GM23248 (cell line): ENCODE measurements around the gene KRT12.

ENCODE experiments used
- EZH2 ChIP-seq: fragments of 200-600 bp; sonication (generic); IDR thresholded peaks from 2 replicates; pipeline ENCODE4 v1.6.1; 2018; ENCODE audit warnings: antibody characterized with exemption, mild to moderate bottlenecking; ENCODE audit not compliant: insufficient read depth, poor library complexity, severe bottlenecking
- EZH2phosphoT487 ChIP-seq: fragments of 200-600 bp; sonication (generic); IDR thresholded peaks from 2 replicates; pipeline ENCODE4 v1.6.1; 2018; ENCODE audit warnings: antibody characterized with exemption, moderate library complexity, mild to moderate bottlenecking, low read depth; ENCODE audit not compliant: insufficient read depth

DNA sequence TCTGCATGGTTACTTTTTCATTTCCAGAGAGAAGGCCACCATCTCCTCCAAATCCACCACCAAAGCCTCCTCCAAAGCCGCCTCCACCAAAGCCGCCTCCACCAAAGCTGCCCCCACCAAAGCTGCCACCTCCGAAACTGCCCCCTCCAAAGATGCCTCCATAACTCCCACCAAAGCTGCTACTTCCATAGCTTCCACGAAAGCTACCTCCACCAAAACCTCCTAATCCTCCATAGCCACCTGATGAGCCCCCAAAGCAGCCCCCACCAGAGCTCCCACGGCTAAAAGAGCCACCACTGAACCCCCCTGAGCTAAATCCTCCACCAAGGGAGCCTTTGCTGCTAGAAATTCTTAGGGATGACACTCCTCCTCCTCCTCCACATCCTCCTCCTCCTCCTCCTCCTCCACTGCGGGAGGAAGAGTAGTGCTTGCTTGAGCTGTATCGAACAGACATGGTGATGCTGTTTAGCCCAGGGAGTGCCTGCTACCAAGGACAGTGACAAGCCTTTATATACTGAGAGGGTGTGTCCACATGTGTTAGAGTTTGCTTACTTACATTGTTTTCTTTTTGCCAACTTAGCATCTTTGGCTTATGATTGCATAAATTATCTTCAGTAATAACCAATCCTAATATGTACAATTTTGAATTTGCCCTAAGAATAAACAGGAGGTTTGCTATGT lies 44.8 kb downstream of the KRT12 start, which contains the start of gene KRT10:
- no peak for TF ChIP-seq EZH2
- TF ChIP-seq EZH2phosphoT487, result no peak
